ENCODE data around the gene PYGB.

DNA sequence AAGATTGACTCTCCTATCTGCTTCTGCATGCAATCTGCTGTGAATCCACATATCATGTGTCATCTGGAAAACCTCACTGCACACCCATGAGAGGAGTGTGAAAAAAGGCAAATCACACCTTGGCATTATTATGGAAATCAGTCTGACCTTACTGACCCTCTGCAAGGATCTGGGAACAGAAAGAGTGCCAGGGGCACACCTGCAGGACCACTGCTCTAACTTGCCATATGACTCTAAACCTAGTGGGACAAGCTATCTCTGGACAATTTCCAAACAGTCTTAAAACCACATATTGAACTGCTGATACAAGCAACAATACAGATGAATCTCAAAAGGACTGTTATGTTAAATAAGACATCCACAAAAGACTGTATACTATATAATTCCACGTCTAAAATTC lies 92.5 kb downstream of the PYGB start:
- TF ChIP-seq, protein P1, sequence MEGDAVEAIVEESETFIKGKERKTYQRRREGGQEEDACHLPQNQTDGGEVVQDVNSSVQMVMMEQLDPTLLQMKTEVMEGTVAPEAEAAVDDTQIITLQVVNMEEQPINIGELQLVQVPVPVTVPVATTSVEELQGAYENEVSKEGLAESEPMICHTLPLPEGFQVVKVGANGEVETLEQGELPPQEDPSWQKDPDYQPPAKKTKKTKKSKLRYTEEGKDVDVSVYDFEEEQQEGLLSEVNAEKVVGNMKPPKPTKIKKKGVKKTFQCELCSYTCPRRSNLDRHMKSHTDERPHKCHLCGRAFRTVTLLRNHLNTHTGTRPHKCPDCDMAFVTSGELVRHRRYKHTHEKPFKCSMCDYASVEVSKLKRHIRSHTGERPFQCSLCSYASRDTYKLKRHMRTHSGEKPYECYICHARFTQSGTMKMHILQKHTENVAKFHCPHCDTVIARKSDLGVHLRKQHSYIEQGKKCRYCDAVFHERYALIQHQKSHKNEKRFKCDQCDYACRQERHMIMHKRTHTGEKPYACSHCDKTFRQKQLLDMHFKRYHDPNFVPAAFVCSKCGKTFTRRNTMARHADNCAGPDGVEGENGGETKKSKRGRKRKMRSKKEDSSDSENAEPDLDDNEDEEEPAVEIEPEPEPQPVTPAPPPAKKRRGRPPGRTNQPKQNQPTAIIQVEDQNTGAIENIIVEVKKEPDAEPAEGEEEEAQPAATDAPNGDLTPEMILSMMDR (IDR thresholded peaks at IDR 0.05) = no peak
- TF ChIP-seq POLR2A (IDR thresholded peaks at IDR 0.05) = no peak

Measured in body of pancreas (tissue), 4 donors.